HG03439 (cell line): ENCODE data around the gene SNX1.

Source experiments
- ATAC-seq: cut with Tn5 transposase; IDR thresholded peaks from one replicate; pipeline ENCODE4 v1.9.1; 2021; ENCODE audit warnings: mild to moderate bottlenecking, moderate library complexity; ENCODE audit not compliant: unreplicated experiment

Gene SNX1

GRCh38 chr15:64161688-64162477, 66.1 kb downstream of the SNX1 start:
- no peak for ATAC-seq

GRCh38 chr15:64162478-64162868, 66.7 kb downstream of the SNX1 start:
- ATAC-seq = peak; percentile 18

- ATAC-seq = peak; percentile 95
Observed at GRCh38 chr15:64162869-64163658, 67.3 kb downstream of the SNX1 start, which contains the start of gene PPIB. TSS of gene PPIB (minus strand) at chr15:64163022. CDS start at chr15:64162986, 36 bp downstream.

- ATAC-seq = peak; percentile 15
Observed at GRCh38 chr15:64163659-64164362, 68.0 kb downstream of the SNX1 start.

- ATAC-seq = no peak
Observed at GRCh38 chr15:64164436-64164835, 68.7 kb downstream of the SNX1 start.

GRCh38 chr15:64166102-64166890, 70.5 kb downstream of the SNX1 start:
- no peak for ATAC-seq

GRCh38 chr15:64180235-64180824, 84.5 kb downstream of the SNX1 start:
- ATAC-seq = peak; percentile 65

- no peak for ATAC-seq
Observed at GRCh38 chr15:64182859-64183370, 87.1 kb downstream of the SNX1 start.

- ATAC-seq = no peak
Observed at GRCh38 chr15:64185146-64185911, 89.5 kb downstream of the SNX1 start.

GRCh38 chr15:64187396-64188191, 91.8 kb downstream of the SNX1 start:
- no peak for ATAC-seq
